Activated T-cell treated with anti-CD3 and anti-CD28 coated beads, Interleukin-2, amount 50 U/mL, for 24 hours (primary cell): ENCODE measurements around the gene TTC9.

Experiments used
- DNase-seq: peaks from one replicate; pipeline ENCODE4 v3.0.0-alpha.2; 2020
- H3K27ac Mint-ChIP-seq: 2 replicates; pipeline ENCODE4 v1.8.0; 2020; ENCODE audit warnings: mild to moderate bottlenecking, mixed read lengths
- H3K27me3 Mint-ChIP-seq: 2 replicates; pipeline ENCODE4 v1.8.0; 2020; ENCODE audit warnings: mixed read lengths
- H3K36me3 Mint-ChIP-seq: 2 replicates; pipeline ENCODE4 v1.8.0; 2020; ENCODE audit warnings: low read depth, mixed read lengths
- H3K4me1 Mint-ChIP-seq: 2 replicates; pipeline ENCODE4 v1.8.0; 2020; ENCODE audit warnings: low read depth, mixed read lengths
- H3K4me3 Mint-ChIP-seq: 2 replicates; pipeline ENCODE4 v1.8.0; 2020; ENCODE audit warnings: mild to moderate bottlenecking, moderate library complexity, mixed read lengths
- H3K9me3 Mint-ChIP-seq: 2 replicates; pipeline ENCODE4 v1.8.0; 2020; ENCODE audit warnings: mixed read lengths

The TTC9 gene

DNA sequence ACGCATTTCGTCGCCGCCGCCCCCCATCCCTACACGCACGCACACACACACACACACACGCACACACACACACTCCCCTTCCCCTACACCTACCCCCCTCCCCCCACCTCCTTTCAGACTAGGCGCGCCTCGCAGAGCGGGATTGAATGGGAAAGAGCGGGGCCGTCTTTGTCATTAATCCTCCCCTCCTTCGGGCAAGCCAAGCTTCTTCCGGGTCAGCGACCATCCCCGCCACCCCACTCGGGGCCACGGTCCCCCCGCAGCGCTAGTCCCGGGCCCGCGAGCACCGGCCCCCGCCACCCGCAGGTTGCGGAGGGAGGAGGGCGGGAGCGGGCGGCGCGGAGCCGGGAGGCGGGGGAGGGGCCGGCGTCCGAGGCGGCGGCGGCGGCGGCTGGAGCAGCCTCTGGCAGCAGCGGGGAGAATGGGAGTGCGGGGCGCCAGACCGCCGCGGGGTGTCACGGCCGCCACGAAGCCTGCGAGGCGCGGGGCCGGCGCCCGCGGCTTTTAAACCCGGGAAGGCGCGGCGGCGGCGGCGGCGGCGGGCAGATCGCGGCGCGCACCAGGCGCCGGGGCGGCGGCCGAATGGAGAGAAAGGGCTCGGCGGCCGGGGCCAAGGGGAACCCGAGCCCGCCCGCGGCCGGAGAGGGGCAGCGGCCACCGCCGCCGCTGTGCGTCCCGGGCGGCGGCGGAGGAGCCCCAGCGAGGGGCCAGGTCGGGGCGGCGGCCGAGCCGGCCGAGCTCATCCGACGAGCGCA, at the start of gene TTC9:
TSS of gene TTC9 (plus strand) at position 369 of the 755 bp plus-strand sequence. CDS start at position 583, 214 bp downstream.
- peak within 1 kb of the TSS; percentile 92 for H3K27ac Mint-ChIP-seq
- no peaks in the 10 kb centered on the region for H3K27me3 Mint-ChIP-seq
- H3K9me3 Mint-ChIP-seq: no peaks in the 10 kb centered on the region
- peak; percentile 66 for DNase-seq
- H3K36me3 Mint-ChIP-seq: peaks cover 14% of the 10 kb centered on the region
- H3K4me3 Mint-ChIP-seq: peak within 1 kb of the TSS; percentile 94
- peaks cover 53% of the 10 kb centered on the region for H3K4me1 Mint-ChIP-seq

DNA sequence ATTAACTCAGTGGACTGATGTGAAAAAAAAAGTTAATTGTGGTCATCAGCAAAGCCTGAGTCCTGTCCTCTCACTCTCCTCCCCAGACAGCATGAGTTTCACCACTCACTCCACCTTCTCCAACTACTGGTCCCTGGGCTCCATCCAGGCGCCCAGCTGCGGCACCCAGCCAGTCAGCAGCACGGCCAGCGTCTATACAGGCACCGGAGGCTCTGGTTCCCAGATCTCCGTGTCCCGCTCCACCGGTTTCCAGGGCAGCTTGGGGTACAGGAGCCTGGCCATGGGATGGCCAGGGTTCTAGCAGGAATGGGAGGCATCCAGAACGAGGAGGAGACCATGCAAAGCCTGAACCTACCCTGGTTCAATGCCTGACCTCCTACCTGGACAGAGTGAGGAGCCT, 47.3 kb upstream of the TTC9 start:
- Mint-ChIP-seq H3K9me3 (no peaks in the 10 kb centered on the region), H3K27me3 (no peaks in the 10 kb centered on the region), H3K4me3 (no peak overlapping the region), H3K27ac (no peak overlapping the region), H3K36me3 (peaks cover 81% of the 10 kb centered on the region), H3K4me1 (peaks cover 17% of the 10 kb centered on the region)
- DNase-seq: no peak

DNA sequence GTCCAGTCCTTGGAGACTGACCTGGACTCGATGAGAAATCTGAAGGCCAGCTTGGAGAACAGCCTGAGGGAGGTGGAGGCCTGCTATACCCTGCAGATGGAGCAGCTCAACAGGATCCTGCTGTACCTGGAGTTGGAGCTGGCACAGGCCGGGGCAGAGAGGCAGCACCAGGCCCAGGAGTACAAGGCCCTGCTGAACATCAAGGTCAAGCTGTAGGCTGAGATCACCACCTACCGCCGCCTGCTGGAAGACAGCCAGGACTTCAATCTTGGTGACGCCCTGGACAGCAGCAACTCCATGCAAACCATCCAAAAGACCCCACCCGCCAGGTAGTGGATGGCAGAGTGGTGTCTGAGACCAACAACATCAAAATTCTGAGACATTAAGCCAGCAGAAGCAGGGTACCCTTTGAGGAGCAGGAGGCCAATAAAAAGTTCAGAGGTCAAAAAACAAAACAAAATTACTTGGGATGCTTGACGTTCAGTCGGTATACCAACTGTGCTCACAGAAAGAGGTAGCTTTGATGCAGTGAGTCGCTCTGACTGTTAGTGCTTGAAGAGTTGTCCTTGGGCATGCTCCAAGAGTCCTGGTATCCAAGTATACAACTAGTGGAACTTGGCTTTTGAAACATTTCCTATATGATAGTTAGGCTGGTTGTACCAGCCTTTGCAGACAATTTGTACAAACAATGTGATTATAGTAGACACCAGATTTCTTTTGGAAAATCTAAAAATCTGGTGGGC, 46.1 kb upstream of the TTC9 start:
- peaks cover 79% of the 10 kb centered on the region for H3K36me3 Mint-ChIP-seq
- no peaks in the 10 kb centered on the region for H3K9me3 Mint-ChIP-seq
- no peaks in the 10 kb centered on the region for H3K27me3 Mint-ChIP-seq
- DNase-seq: no peak
- H3K4me1 Mint-ChIP-seq: peaks cover 24% of the 10 kb centered on the region
- no peak overlapping the region for H3K27ac Mint-ChIP-seq
- H3K4me3 Mint-ChIP-seq: no peak overlapping the region

DNA sequence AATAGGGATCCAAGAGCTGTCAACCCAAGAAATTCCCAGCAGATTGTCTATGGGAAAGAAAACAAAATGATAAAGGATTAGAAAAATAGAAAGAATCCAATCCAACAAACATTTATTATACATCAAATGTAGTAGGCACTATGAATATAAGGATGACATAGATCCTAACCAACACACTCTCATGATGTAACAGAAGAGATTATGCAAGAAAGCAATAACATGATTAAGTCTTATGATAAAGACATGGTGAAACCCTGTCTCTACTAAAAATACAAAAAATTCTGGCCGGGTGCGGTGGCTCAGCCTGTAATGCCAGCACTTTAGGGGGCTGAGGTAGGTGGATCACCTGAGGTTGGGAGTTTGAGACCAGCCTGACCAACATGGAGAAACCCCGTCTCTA, 44.0 kb upstream of the TTC9 start:
- DNase-seq: no peak
- Mint-ChIP-seq H3K4me3 (no peak overlapping the region), H3K36me3 (peaks cover 57% of the 10 kb centered on the region), H3K9me3 (no peaks in the 10 kb centered on the region), H3K27ac (no peak overlapping the region), H3K4me1 (peaks cover 31% of the 10 kb centered on the region), H3K27me3 (no peaks in the 10 kb centered on the region)

DNA sequence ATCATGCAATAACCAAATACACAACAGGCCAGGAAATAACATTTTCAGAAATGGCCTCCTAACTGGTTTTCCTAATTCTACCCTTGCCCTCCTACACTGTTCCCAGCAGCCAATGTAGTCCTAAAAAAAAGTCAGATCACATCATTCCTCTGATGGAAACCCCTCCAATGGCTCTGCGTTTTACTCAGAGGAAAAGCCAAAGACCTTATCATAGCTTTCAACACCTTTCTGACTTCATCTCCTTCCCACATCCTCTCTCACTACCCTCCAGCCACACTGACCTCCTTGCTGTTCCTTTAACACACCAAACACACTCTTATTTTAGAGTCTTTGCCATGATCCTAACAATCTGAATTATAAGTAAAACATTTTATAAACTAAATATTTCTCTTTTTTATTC, 42.4 kb upstream of the TTC9 start:
- Mint-ChIP-seq H3K27me3 (no peaks in the 10 kb centered on the region), H3K4me3 (peak overlapping the region; percentile 99), H3K9me3 (no peaks in the 10 kb centered on the region), H3K36me3 (peaks cover 41% of the 10 kb centered on the region), H3K4me1 (peaks cover 31% of the 10 kb centered on the region), H3K27ac (peak overlapping the region; percentile 85)
- no peak for DNase-seq

DNA sequence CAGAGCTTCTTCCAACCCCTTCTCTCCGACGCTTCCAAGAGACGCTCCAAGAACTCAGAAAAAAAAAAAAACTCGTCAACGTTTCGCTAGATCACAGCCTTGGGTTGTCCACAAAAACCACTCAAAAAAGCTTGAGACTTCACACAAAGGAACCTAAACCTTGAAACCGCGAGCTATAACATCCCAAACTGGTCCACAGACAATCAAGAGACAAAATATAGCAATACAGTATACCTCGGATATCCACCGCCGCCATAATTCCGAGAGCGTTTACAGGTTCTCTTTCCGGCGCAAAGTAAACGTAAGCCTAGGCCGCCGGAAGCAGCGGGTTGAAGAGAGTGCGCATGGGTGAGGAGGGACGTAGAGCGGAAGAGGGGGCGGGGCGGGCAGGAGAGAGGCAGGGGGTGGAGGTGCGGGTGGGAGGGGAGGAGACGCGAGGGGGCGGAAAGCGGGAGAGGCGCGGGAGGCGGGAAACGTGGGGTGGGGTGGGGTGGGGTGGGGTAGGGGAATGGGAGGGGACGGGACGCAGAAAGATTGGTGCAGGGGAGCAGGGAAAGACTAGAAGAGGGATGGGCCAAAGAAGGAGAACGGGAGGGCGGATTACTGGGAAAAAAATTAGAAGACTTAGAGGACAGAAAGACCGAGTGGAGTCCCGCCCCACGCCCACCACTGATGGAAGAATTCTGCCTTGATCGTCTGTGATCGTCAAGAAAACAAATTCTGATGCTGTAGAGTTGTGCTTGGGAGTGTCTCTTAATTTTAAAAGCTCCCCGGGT, 41.1 kb upstream of the TTC9 start, which contains the start of gene MED6:
TSS of gene MED6 (minus strand) at position 274 of the 776 bp plus-strand sequence. CDS start at position 256, 18 bp downstream.
- Mint-ChIP-seq H3K27me3 (no peaks in the 10 kb centered on the region), H3K27ac (peak within 1 kb of the TSS; percentile 98), H3K36me3 (peaks cover 29% of the 10 kb centered on the region), H3K4me1 (peaks cover 31% of the 10 kb centered on the region), H3K9me3 (no peaks in the 10 kb centered on the region), H3K4me3 (peak within 1 kb of the TSS; percentile 99)
- peak; percentile 88 for DNase-seq

DNA sequence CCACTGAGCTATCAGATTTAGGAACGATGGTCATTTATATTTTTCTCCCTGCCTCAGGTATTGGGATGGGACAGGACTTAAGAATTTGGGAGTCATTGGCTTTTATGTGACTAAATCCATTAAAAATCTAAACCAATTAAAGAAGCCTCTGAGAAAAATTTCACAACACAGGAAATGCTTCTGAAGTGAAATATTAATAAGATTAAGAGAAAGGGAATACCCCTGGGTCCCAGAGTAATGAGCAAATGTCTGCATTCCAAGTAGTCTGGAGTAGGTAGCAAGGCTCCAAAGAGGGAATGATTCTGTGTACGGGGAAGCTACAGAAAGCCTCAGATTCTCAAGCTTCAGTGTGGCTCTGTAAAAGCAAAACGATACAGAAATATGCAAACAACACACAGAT, 40.6 kb upstream of the TTC9 start:
- H3K27me3 Mint-ChIP-seq: no peaks in the 10 kb centered on the region
- no peak for DNase-seq
- peaks cover 31% of the 10 kb centered on the region for H3K4me1 Mint-ChIP-seq
- H3K4me3 Mint-ChIP-seq: peak overlapping the region; percentile 80
- H3K36me3 Mint-ChIP-seq: peaks cover 23% of the 10 kb centered on the region
- no peaks in the 10 kb centered on the region for H3K9me3 Mint-ChIP-seq
- H3K27ac Mint-ChIP-seq: peak overlapping the region; percentile 94

DNA sequence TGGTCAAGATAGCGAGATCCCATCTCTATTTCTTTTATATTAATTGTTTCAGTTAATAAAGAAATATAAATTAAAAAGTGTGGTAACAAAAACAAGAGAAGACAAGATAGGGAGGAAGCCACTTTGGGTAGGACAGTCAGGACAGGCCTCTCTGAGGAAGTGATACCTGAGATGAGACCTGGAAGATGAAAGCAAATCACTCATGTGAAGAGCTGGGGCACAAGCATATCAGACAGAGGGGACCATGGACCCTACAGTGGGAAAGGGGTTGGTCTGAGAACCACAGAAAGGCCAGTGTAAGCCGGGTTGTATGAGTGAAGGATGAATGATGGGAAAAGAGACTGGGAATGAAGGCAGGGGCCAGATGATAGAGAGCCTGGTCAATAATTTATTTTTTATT, 39.5 kb upstream of the TTC9 start:
- H3K27ac Mint-ChIP-seq: no peak overlapping the region
- no peak for DNase-seq
- H3K4me3 Mint-ChIP-seq: no peak overlapping the region
- H3K27me3 Mint-ChIP-seq: peaks cover 3% of the 10 kb centered on the region
- H3K36me3 Mint-ChIP-seq: peaks cover 14% of the 10 kb centered on the region
- H3K9me3 Mint-ChIP-seq: no peaks in the 10 kb centered on the region
- peaks cover 31% of the 10 kb centered on the region for H3K4me1 Mint-ChIP-seq

DNA sequence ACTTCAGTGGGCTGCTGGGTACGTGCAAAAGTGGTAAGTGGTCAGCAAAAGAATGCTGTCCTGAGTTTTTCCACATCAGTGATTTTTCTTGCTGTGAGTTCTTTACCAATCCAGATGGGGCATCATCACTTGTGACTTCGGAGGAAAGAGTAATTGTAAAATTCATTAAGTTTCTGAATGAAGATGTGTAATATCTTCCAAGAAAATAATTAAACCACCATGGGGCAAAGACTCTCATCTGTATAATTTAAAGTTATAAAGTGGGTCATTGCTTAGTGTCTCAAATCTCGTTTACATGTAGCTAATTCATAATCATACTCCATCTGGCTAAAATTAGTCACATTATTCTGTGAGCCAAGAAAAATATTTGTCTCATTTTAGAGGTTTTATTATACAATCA, 30.5 kb upstream of the TTC9 start:
- H3K9me3 Mint-ChIP-seq: no peaks in the 10 kb centered on the region
- H3K4me3 Mint-ChIP-seq: no peak overlapping the region
- peaks cover 3% of the 10 kb centered on the region for H3K27me3 Mint-ChIP-seq
- no peak for DNase-seq
- H3K4me1 Mint-ChIP-seq: no peaks in the 10 kb centered on the region
- no peak overlapping the region for H3K27ac Mint-ChIP-seq
- H3K36me3 Mint-ChIP-seq: no peaks in the 10 kb centered on the region

DNA sequence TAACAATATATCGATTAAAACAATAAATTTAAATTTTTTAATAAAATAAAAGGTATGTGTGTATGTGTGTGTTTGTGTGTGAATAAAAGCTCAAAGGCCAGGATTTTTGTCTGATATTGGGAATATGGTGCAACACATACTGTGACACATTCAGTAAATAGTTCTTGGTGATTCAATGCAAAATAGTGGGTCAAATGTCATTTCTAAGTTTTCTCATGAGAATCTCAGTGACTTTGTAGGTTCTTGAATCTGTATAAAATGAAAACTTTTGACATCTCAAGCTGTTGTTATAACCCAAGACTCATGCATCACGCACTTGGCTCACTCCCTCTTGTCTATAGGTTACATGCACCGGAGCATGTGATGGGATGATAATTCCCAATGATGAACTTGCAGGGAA, 25.1 kb upstream of the TTC9 start:
- Mint-ChIP-seq H3K27me3 (no peaks in the 10 kb centered on the region), H3K36me3 (no peaks in the 10 kb centered on the region), H3K9me3 (no peaks in the 10 kb centered on the region), H3K4me1 (no peaks in the 10 kb centered on the region), H3K4me3 (no peak overlapping the region), H3K27ac (no peak overlapping the region)
- DNase-seq: no peak

DNA sequence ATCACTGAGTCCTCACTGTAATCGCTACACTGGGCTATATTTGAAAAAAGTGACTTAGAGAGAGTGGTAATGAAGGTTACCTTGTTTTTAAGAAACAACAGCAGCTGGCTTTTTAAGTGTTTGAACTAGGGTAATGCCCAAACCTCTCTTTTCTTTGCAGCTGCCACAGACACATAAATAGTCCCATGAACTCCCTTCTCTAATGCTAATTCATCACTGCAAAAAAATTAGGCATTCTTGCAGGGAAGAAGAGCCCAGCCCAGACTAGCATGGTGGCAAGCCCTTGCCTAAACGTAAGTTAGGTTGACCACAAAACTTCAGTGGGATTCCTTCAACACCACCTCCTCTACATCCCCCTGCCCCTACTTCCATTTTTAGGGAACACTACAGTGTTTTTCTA, 23.4 kb upstream of the TTC9 start:
- Mint-ChIP-seq H3K9me3 (no peaks in the 10 kb centered on the region), H3K4me1 (no peaks in the 10 kb centered on the region), H3K27ac (no peak overlapping the region), H3K4me3 (no peak overlapping the region), H3K36me3 (no peaks in the 10 kb centered on the region), H3K27me3 (no peaks in the 10 kb centered on the region)
- no peak for DNase-seq

DNA sequence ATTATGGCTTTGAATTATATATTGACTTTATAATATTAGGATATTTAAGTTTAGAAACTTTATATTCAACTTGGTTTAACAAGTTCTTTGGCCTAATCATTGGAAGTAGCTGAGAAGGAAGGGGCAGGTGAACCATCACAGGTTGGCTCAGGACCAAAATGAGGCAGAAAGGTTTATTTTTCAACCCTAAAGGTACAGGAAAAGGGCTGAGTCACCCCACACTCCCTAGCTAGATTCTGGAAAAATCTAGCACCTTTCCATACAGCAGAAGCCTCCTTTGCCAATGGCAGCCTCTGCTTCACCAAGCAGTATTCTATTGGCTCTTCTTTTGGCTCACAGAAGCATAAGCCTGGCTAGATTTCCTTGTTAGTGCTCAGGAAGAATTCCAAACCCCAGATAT, 22.0 kb upstream of the TTC9 start:
- H3K27ac Mint-ChIP-seq: no peak overlapping the region
- H3K4me3 Mint-ChIP-seq: no peak overlapping the region
- no peaks in the 10 kb centered on the region for H3K9me3 Mint-ChIP-seq
- H3K36me3 Mint-ChIP-seq: no peaks in the 10 kb centered on the region
- no peaks in the 10 kb centered on the region for H3K4me1 Mint-ChIP-seq
- no peaks in the 10 kb centered on the region for H3K27me3 Mint-ChIP-seq
- DNase-seq: no peak

DNA sequence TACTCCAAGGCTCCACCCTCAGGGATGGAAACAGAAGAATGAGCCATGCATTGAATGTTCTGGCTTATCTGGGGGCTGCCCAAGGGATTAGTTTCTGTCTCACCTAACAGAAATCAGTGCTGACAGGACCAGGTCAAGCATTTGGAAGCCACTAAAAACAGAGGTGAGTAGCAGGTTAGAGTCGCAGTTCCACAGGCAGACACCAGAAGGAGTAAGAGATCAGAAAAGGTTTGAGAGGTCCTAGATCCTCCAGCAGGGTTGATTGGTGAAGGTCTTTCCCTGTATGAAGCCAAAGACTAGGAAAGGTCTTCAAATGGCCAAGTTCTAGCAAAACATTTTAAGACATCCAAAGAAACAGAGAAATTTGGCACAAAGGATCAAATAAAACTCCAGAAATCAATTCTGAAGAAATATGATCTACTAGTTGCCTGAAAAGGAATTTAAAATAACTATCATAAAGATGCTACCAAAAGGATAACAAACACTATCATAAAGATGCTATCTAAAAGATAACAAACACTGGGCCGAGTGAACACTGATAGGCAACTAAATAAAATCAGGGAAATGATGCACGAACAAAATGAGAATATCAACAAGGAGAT, 19.5 kb upstream of the TTC9 start:
- no peak overlapping the region for H3K27ac Mint-ChIP-seq
- H3K4me1 Mint-ChIP-seq: no peaks in the 10 kb centered on the region
- H3K4me3 Mint-ChIP-seq: no peak overlapping the region
- H3K27me3 Mint-ChIP-seq: no peaks in the 10 kb centered on the region
- DNase-seq: peak; percentile 47
- peaks cover 9% of the 10 kb centered on the region for H3K9me3 Mint-ChIP-seq
- H3K36me3 Mint-ChIP-seq: peaks cover 10% of the 10 kb centered on the region

DNA sequence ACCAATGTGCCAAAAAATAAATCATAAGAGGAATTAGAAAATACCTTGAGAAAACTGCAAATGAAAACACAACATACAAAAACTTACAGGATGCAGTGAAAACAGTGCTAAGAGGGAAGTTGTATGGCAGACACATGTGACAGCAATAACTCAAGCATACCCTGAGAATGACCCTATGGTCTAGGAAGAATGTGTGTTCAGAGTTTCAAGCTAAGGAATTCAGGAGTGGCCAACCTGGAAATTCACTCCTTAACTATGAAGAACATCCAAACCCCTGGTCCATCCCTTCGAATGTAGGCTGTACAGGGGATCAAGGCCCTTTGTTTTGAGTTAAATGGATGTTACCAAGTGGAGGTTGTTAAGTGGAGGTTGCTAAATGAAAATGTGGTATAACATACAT, 16.7 kb upstream of the TTC9 start:
- no peak overlapping the region for H3K4me3 Mint-ChIP-seq
- H3K27me3 Mint-ChIP-seq: no peaks in the 10 kb centered on the region
- H3K4me1 Mint-ChIP-seq: no peaks in the 10 kb centered on the region
- peaks cover 10% of the 10 kb centered on the region for H3K36me3 Mint-ChIP-seq
- no peak for DNase-seq
- no peak overlapping the region for H3K27ac Mint-ChIP-seq
- peaks cover 13% of the 10 kb centered on the region for H3K9me3 Mint-ChIP-seq
